Fibroblast of villous mesenchyme (primary cell): ENCODE results near the gene C16orf92. TPM values are rescaled to one million over a fixed set of nuclear protein-coding genes. Genes with fewer than 3 reads are reported as not detected.
A peak's percentile ranks its signal among the peaks of the same experiment; 100 is the strongest.

Experiments
- DNase-seq: peaks from one replicate; pipeline ENCODE4 v3.0.0-alpha.2; 2010; ENCODE audit warnings: low read depth
- H3K4me3 ChIP-seq: 2 replicates; pipeline ENCODE4 v1.5.1; 2011; ENCODE audit warnings: low read depth, mild to moderate bottlenecking, low read length
- total RNA-seq: library from RNA; depleted of rRNA; stranded (reverse); fragments of >200 nt; gene quantifications from 2 replicates; pipeline ENCODE4 v1.2.3, GENCODE V29; 2012
- TF ChIP-seq, protein P1 (sequence below): IDR thresholded peaks from 2 replicates; pipeline ENCODE4 v1.5.1; 2012; ENCODE audit warnings: low read depth, mild to moderate bottlenecking, low read length; ENCODE audit not compliant: insufficient read depth

Gene C16orf92
- total RNA-seq, 1 donor, result not detected

DNA sequence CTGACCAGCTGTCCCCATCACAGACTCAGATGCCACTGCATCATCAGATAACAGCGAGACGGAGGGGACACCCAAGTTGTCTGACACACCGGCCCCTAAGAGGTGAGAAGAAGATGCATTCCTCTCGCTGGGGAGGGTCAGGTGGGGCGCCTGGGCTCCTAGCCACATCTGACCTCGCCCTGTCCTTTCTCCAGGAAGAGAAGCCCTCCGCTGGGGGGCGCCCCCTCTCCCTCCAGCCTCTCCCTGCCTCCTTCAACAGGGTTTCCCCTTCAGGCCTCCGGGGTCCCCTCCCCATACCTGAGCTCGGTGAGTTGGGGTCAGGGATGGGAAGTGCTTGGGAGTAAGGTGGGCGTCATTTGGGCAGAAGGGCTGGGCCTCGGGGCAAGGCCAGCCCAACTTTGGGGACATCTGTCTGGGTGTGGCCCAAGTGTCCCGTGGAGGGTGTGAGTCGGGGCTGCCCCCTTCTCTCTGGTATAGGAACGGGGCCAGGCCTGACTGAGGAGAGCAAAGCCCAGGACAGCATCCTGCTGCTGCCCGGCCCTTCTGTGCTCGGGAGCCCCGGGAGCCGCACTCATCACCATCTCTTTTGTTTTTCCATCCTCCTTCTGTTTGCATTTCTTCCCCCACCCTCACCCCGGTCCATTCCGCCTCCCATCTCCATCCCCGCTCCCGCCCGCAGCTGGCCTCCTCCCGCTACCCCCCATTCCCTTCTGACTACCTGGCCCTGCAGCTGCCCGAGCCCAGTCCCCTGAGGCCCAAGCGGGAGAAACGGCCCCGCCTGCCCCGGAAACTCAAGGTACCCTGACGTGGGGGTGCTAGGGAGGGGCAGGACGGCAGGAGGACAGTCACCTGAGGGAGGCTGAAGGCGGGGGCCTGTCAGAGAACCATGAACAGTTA lies 22.0 kb upstream of the C16orf92 start:
- H3K4me3 ChIP-seq, result no peak overlapping the region
- no peak for DNase-seq
- TF ChIP-seq, protein P1, sequence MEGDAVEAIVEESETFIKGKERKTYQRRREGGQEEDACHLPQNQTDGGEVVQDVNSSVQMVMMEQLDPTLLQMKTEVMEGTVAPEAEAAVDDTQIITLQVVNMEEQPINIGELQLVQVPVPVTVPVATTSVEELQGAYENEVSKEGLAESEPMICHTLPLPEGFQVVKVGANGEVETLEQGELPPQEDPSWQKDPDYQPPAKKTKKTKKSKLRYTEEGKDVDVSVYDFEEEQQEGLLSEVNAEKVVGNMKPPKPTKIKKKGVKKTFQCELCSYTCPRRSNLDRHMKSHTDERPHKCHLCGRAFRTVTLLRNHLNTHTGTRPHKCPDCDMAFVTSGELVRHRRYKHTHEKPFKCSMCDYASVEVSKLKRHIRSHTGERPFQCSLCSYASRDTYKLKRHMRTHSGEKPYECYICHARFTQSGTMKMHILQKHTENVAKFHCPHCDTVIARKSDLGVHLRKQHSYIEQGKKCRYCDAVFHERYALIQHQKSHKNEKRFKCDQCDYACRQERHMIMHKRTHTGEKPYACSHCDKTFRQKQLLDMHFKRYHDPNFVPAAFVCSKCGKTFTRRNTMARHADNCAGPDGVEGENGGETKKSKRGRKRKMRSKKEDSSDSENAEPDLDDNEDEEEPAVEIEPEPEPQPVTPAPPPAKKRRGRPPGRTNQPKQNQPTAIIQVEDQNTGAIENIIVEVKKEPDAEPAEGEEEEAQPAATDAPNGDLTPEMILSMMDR, result no peak

DNA sequence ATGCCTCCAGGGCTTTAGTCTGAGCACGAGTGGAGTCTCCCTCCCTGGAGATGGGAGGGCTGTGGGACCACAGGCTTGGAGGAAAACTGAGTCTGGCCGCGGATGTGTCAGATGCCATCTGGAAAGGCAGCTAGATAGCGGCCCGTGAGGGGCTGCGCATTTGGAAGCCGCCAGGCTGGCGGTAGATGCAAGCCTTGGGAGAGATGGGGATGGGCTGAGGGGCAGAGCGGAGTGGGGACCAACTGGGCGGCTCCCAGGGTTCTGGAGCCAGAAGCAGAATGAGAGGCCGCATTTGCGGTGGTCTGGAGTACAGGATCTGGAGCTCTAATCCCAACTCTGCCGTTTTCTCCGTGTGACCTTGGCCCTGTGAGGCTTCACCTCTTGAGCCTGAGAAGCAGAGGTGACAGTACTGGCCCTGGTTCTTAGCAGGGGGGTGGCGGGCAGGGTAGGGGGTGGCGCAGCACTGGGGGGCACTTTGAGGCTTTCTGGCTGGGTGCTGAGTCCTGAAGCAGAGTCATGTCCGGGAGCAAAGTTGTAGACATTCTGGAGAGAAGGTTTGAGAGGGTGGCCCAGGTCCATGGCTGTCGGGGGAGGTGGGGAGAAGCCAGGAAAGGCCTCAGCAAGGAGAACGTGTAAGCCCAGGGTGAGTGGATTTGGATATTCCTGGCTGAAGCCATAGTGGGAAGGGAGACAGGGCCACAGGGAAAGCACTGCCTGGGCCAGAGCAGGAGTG lies 20.2 kb upstream of the C16orf92 start:
- TF ChIP-seq, protein P1, result no peak
- H3K4me3 ChIP-seq, result no peak overlapping the region
- no peak for DNase-seq

DNA sequence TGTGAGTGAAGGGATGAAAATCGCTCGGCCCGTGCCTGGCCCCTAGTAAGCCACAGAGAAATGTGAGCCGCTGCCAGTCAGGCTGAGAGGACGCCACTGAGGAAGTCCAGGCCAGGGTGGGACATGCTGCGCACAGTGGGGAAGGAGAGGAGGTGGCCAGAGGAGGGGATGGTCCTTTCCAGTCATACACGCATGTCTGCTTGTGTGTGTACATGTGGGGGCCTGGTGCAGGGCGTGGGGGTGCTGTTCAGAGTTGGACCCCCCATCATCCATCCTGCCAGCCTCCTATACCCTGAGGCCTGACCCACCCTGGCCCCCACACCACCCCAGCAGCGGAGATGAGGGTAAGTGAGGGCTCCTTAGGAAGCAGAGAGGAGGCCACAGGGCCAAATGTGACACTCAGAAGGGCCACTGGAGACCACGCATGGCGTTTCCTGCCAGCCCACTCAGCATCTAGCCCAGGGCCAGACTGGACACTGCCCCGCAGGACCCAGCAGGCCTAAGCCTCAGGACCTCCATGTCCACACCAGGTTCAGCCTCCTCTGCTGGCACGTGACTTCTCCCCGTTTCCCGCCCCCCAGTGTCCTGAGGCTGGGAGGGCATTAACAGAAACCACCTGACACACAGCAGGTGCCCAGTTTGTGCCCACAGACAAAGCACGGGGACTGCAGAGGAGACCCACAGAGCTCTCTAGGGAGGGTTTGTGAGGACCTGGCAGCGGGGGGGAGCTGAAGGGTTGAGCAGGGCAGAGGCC lies 19.2 kb upstream of the C16orf92 start:
- TF ChIP-seq, protein P1, result no peak
- no peak for DNase-seq
- no peak overlapping the region for H3K4me3 ChIP-seq

DNA sequence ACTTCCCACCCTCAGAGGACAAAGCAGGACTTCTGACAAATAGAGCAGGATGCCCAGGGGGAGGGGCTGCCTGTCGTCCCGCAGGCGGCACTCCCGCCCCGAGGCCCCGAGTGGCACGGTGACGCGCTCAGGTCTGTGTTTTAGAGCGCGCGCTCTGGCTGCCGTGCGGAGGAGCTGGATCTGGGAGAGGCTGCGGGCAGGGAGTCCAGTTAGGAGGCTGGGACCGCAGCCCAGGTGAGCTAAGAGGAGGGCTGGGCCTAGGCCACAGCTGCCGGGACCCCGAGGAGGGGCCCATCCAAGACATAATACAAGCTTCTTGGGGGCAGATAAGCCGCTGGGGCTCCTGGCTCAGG lies 18.6 kb upstream of the C16orf92 start:
- DNase-seq, result no peak
- TF ChIP-seq, protein P1, result no peak
- no peak overlapping the region for H3K4me3 ChIP-seq

DNA sequence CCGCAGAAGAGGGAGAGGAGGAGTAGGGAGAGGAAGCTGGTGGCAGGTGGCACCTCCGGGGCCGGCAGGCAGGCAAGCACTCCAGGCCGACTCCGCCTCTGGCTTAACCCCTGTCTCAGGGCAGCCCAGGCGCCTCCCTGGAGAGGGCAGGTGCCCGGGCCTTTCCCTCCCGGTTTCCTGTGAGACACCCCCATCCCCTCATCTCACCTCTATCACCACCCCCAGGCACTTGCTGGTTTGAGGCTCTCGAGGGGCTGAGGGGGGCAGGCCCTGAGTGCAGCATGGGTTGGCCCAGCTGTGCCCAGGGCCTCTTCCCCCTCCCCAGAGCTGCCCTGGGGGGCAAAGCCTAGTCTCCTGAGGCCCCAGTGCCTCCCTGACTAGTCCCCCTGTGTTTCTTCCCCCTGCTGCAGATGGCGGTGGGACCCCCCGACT lies 18.2 kb upstream of the C16orf92 start:
- TF ChIP-seq, protein P1, result no peak
- no peak for DNase-seq
- no peak overlapping the region for H3K4me3 ChIP-seq

DNA sequence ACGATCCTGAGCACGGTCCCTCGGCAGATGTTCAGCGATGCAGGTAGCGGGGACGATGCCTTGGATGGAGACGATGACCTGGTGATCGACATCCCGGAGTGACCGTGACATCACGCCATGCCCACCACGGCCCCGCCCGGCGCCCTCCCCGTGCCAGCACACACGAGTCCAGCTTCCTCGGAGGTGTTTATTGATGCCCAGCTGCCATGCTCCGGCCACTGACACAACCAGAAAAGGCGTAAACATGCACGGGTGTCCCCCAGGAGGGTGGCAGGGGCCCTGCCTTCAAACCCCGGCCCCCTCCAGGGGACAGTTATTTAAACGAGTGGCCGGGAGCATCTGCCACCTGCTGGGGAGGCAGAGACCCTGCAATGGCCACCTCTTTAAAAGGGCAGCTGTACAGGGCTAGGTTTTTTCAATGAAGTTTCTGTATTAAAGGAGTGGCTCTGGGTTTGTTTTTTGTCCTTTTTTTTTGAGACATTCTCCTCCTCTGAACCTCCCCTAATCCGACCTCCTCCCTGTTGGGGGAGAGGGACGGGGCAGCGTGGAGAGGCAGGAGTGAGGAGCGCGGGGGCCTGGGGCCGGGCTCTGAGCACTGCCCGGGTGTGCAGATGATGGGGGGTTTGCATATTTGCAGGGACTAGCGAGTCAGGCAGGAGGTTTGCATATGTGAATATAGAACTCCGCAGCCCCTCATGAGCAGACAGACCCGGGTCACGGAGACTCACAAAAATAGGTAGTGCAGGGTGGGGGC lies 17.5 kb upstream of the C16orf92 start:
- no peak overlapping the region for H3K4me3 ChIP-seq
- peak; percentile 48 for DNase-seq
- TF ChIP-seq, protein P1, result peak; percentile 87
